Measurements from ENCODE around the gene CDADC1.

The CDADC1 gene

GRCh38 chr13:49253310-49253709 lies 5.6 kb downstream of the CDADC1 start:
- H3K4me3 ChIP-seq (ENCODE audit: low read depth, low read length) = no peak overlapping the region
- no peaks in the 10 kb centered on the region for H3K36me3 ChIP-seq
- H3K27ac ChIP-seq = no peak overlapping the region
- no peak for DNase-seq
- H3K9me3 ChIP-seq (ENCODE audit: severe bottlenecking) = no peaks in the 10 kb centered on the region
- no peaks in the 10 kb centered on the region for H3K27me3 ChIP-seq (ENCODE audit: insufficient read depth, low read depth, severe bottlenecking)
- TF ChIP-seq CTCF (IDR thresholded peaks at IDR 0.05; ENCODE audit: low read depth, low read length) = no peak

- H3K27ac ChIP-seq = no peak overlapping the region
- no peak for TF ChIP-seq CTCF (IDR thresholded peaks at IDR 0.05; ENCODE audit: low read depth, low read length)
- H3K4me3 ChIP-seq (ENCODE audit: low read depth, low read length) = no peak overlapping the region
- DNase-seq = no peak
- H3K36me3 ChIP-seq = no peaks in the 10 kb centered on the region
- H3K9me3 ChIP-seq (ENCODE audit: severe bottlenecking) = no peaks in the 10 kb centered on the region
- no peaks in the 10 kb centered on the region for H3K27me3 ChIP-seq (ENCODE audit: insufficient read depth, low read depth, severe bottlenecking)
Observed at GRCh38 chr13:49254007-49254406, 6.3 kb downstream of the CDADC1 start.

GRCh38 chr13:49256841-49257240 lies 9.1 kb downstream of the CDADC1 start:
- H3K9me3 ChIP-seq (ENCODE audit: severe bottlenecking) = no peaks in the 10 kb centered on the region
- DNase-seq = no peak
- no peak overlapping the region for H3K27ac ChIP-seq
- H3K36me3 ChIP-seq = no peaks in the 10 kb centered on the region
- no peak overlapping the region for H3K4me3 ChIP-seq (ENCODE audit: low read depth, low read length)
- no peaks in the 10 kb centered on the region for H3K27me3 ChIP-seq (ENCODE audit: insufficient read depth, low read depth, severe bottlenecking)
- no peak for TF ChIP-seq CTCF (IDR thresholded peaks at IDR 0.05; ENCODE audit: low read depth, low read length)

- H3K4me3 ChIP-seq (ENCODE audit: low read depth, low read length) = no peak overlapping the region
- no peaks in the 10 kb centered on the region for H3K36me3 ChIP-seq
- no peak for DNase-seq
- H3K27me3 ChIP-seq (ENCODE audit: insufficient read depth, low read depth, severe bottlenecking) = no peaks in the 10 kb centered on the region
- H3K27ac ChIP-seq = no peak overlapping the region
- no peaks in the 10 kb centered on the region for H3K9me3 ChIP-seq (ENCODE audit: severe bottlenecking)
- TF ChIP-seq CTCF (IDR thresholded peaks at IDR 0.05; ENCODE audit: low read depth, low read length) = no peak
Observed at GRCh38 chr13:49258089-49258796, 10.5 kb downstream of the CDADC1 start.

GRCh38 chr13:49259586-49259985 lies 11.9 kb downstream of the CDADC1 start:
- Histone ChIP-seq H3K36me3 (no peaks in the 10 kb centered on the region), H3K4me3 (ENCODE audit: low read depth, low read length) (no peak overlapping the region), H3K27me3 (ENCODE audit: insufficient read depth, low read depth, severe bottlenecking) (no peaks in the 10 kb centered on the region), H3K27ac (no peak overlapping the region), H3K9me3 (ENCODE audit: severe bottlenecking) (no peaks in the 10 kb centered on the region)
- no peak for DNase-seq
- TF ChIP-seq CTCF (IDR thresholded peaks at IDR 0.05; ENCODE audit: low read depth, low read length) = no peak

GRCh38 chr13:49262634-49263033 lies 14.9 kb downstream of the CDADC1 start:
- Histone ChIP-seq H3K27me3 (ENCODE audit: insufficient read depth, low read depth, severe bottlenecking) (no peaks in the 10 kb centered on the region), H3K27ac (no peak overlapping the region), H3K9me3 (ENCODE audit: severe bottlenecking) (no peaks in the 10 kb centered on the region), H3K4me3 (ENCODE audit: low read depth, low read length) (no peak overlapping the region), H3K36me3 (no peaks in the 10 kb centered on the region)
- TF ChIP-seq CTCF (IDR thresholded peaks at IDR 0.05; ENCODE audit: low read depth, low read length) = no peak
- no peak for DNase-seq

All from WERI-Rb-1 (cell line).